ENCODE results near the gene HEATR1.

- TF ChIP-seq SIN3A (IDR thresholded peaks at IDR 0.05; ENCODE audit: borderline replicate concordance, insufficient read depth, low read length) (no peak), POLR2AphosphoS5 (IDR thresholded peaks at IDR 0.05; ENCODE audit: low read depth, low read length) (no peak), TAF1 (IDR thresholded peaks at IDR 0.05; ENCODE audit: borderline replicate concordance, insufficient read depth, low read length) (no peak)
- TF ChIP-seq, protein P1, sequence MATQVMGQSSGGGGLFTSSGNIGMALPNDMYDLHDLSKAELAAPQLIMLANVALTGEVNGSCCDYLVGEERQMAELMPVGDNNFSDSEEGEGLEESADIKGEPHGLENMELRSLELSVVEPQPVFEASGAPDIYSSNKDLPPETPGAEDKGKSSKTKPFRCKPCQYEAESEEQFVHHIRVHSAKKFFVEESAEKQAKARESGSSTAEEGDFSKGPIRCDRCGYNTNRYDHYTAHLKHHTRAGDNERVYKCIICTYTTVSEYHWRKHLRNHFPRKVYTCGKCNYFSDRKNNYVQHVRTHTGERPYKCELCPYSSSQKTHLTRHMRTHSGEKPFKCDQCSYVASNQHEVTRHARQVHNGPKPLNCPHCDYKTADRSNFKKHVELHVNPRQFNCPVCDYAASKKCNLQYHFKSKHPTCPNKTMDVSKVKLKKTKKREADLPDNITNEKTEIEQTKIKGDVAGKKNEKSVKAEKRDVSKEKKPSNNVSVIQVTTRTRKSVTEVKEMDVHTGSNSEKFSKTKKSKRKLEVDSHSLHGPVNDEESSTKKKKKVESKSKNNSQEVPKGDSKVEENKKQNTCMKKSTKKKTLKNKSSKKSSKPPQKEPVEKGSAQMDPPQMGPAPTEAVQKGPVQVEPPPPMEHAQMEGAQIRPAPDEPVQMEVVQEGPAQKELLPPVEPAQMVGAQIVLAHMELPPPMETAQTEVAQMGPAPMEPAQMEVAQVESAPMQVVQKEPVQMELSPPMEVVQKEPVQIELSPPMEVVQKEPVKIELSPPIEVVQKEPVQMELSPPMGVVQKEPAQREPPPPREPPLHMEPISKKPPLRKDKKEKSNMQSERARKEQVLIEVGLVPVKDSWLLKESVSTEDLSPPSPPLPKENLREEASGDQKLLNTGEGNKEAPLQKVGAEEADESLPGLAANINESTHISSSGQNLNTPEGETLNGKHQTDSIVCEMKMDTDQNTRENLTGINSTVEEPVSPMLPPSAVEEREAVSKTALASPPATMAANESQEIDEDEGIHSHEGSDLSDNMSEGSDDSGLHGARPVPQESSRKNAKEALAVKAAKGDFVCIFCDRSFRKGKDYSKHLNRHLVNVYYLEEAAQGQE (IDR thresholded peaks at IDR 0.05; ENCODE audit: insufficient read depth in 1 of 2, low read depth in 2 of 2, low read length in 2 of 2), result no peak
Measured at GRCh38 chr1:236535662-236536161, 68.6 kb downstream of the HEATR1 start.
